ENCODE data around the gene DDX47.
A peak's percentile ranks its signal among the peaks of the same experiment; 100 is the strongest.
"Not testable (repeated sequence)": the region's sequence is repeated elsewhere in the genome, so short reads cannot be mapped to it uniquely, and the experiment has no call there.

DDX47 gene

GRCh38 chr12:12797794-12798152 lies 15.4 kb upstream of the DDX47 start:
- DNase-seq = no peak

- DNase-seq = no peak
Measured at GRCh38 chr12:12798480-12798879, 14.7 kb upstream of the DDX47 start.

GRCh38 chr12:12799163-12799920 lies 13.8 kb upstream of the DDX47 start:
- no peak for DNase-seq

- DNase-seq = peak; percentile 79
Measured at GRCh38 chr12:12800406-12801180, 12.6 kb upstream of the DDX47 start.

- DNase-seq = not testable (repeated sequence)
Measured at GRCh38 chr12:12801656-12802055, 11.5 kb upstream of the DDX47 start.

GRCh38 chr12:12803186-12803585 lies 10.0 kb upstream of the DDX47 start:
- DNase-seq = peak; percentile 70

GRCh38 chr12:12804011-12804410 lies 9.1 kb upstream of the DDX47 start:
- peak; percentile 48 for DNase-seq

- DNase-seq = peak; percentile 92
Measured at GRCh38 chr12:12804432-12804886, 8.7 kb upstream of the DDX47 start.

GRCh38 chr12:12806784-12807516 lies 6.2 kb upstream of the DDX47 start:
- no peak for DNase-seq

- DNase-seq = not testable (repeated sequence)
Measured at GRCh38 chr12:12807517-12807903, 5.6 kb upstream of the DDX47 start.

- DNase-seq = no peak
Measured at GRCh38 chr12:12807970-12808702, 5.0 kb upstream of the DDX47 start.

GRCh38 chr12:12810553-12811021 lies 2.6 kb upstream of the DDX47 start:
- DNase-seq = no peak

- DNase-seq = no peak
Measured at GRCh38 chr12:12811343-12811742, 1.8 kb upstream of the DDX47 start.

- no peak for DNase-seq
Measured at GRCh38 chr12:12812174-12812573, 972 bp upstream of the DDX47 start.

GRCh38 chr12:12812618-12813119 lies 477 bp upstream of the DDX47 start:
- no peak for DNase-seq

- no peak for DNase-seq
Measured at GRCh38 chr12:12817616-12818015, 4.5 kb downstream of the DDX47 start.

GRCh38 chr12:12818701-12819100 lies 5.6 kb downstream of the DDX47 start:
- DNase-seq = peak; percentile 39

- no peak for DNase-seq
Measured at GRCh38 chr12:12819221-12819620, 6.1 kb downstream of the DDX47 start.

GRCh38 chr12:12819752-12820311 lies 6.7 kb downstream of the DDX47 start:
- peak; percentile 99 for DNase-seq

- DNase-seq = not testable (repeated sequence)
Measured at GRCh38 chr12:12820376-12820775, 7.2 kb downstream of the DDX47 start.

- DNase-seq = no peak
Measured at GRCh38 chr12:12821975-12822374, 8.8 kb downstream of the DDX47 start.

- peak; percentile 38 for DNase-seq
Measured at GRCh38 chr12:12822886-12823285, 9.7 kb downstream of the DDX47 start.

Measured in fibroblast of skin of right biceps (primary cell).